Occipital lobe (tissue), 2 donors: Measurements from ENCODE around the gene GORASP2. TPM values are rescaled to one million over a fixed set of nuclear protein-coding genes. Genes with fewer than 3 reads are reported as not detected.

Experiments
- DNase-seq: peaks from one replicate; lab custom pipeline; 2025; lab: John Stamatoyannopoulos, UW
- total RNA-seq: library from RNA; depleted of rRNA; stranded (reverse); fragments of >200 nt; gene quantifications from one replicate; pipeline ENCODE4 v1.2.3, GENCODE V29; 2014

The GORASP2 gene
- total RNA-seq, 1 donor from 2014 or later, result 21.5 TPM

- DNase-seq, result no peak
These were observed 36.6 kb downstream of the GORASP2 start for GRCh38 chr2:170965446-170966225.

- no peak for DNase-seq
These were observed 37.8 kb downstream of the GORASP2 start for GRCh38 chr2:170966648-170967396.

GRCh38 chr2:170967553-170967952 lies 38.5 kb downstream of the GORASP2 start:
- DNase-seq, result no peak

- no peak for DNase-seq
These were observed 39.4 kb downstream of the GORASP2 start for GRCh38 chr2:170968205-170969003.

- DNase-seq, result no peak
These were observed 40.0 kb downstream of the GORASP2 start for GRCh38 chr2:170969030-170969429.

- no peak for DNase-seq
These were observed 40.9 kb downstream of the GORASP2 start for GRCh38 chr2:170969872-170970496.

- DNase-seq, result no peak
These were observed 42.0 kb downstream of the GORASP2 start for GRCh38 chr2:170971071-170971470.

GRCh38 chr2:170972296-170973224 lies 43.5 kb downstream of the GORASP2 start:
- DNase-seq, result no peak

- no peak for DNase-seq
These were observed 44.1 kb downstream of the GORASP2 start for GRCh38 chr2:170973225-170973491.

GRCh38 chr2:170973492-170974303 lies 44.6 kb downstream of the GORASP2 start:
- peak; percentile 57 for DNase-seq

- peak; percentile 5 for DNase-seq
These were observed 45.4 kb downstream of the GORASP2 start for GRCh38 chr2:170974304-170974993.

GRCh38 chr2:170975127-170975942 lies 46.3 kb downstream of the GORASP2 start:
- no peak for DNase-seq

GRCh38 chr2:170975943-170976270 lies 46.9 kb downstream of the GORASP2 start:
- no peak for DNase-seq

GRCh38 chr2:170984079-170984478 lies 55.0 kb downstream of the GORASP2 start:
- no peak for DNase-seq

- no peak for DNase-seq
These were observed 56.4 kb downstream of the GORASP2 start for GRCh38 chr2:170985407-170985806.

GRCh38 chr2:170986566-170987258 lies 57.7 kb downstream of the GORASP2 start:
- DNase-seq, result no peak

GRCh38 chr2:170991398-170992182 lies 62.5 kb downstream of the GORASP2 start:
- DNase-seq, result no peak
